ENCODE data around the gene PTPRA. TPM values are rescaled to one million over a fixed set of nuclear protein-coding genes. Genes with fewer than 3 reads are reported as not detected.

Gene PTPRA
- total RNA-seq, 6 experiments from 2014 or later, result 15.7 to 22.1 (median 18.6) TPM

DNA sequence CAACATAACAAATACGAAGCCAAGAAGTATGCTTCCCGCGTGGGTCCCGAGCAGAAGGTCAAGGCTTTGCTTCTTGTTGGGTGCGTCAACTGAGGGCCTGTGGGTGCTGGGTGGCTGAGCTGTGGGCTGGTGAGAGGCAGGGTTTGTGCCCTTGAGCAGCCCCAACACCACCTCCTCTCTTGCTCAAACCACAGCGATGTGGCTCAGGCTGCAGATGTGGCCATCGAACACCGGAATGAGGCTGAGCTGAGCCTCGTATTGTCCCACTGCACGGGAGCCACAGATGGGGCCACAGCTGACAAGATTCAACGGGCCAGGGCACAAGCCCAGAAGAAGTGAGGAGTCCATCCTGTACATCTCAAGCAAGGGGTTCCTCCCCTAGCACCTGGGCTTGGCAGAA is 7.0 kb upstream of the PTPRA start:
- Histone ChIP-seq H3K9me3 (no peaks in the 10 kb centered on the region), H3K27me3 (no peaks in the 10 kb centered on the region), H3K4me3 (no peak overlapping the region), H3K4me1 (no peaks in the 10 kb centered on the region), H3K27ac (no peak overlapping the region), H3K36me3 (peaks cover 0 to 23% (median 4%) of the 10 kb centered on the region in 4 donors)
- ATAC-seq (peak in 1 of 4 donors; percentile 30), DNase-seq (no peak)
- 100% methylated on average over 4 of the region's 11 CpGs for WGBS (ENCODE audit: insufficient coverage, low coverage, low lambda C conversion rate, missing lambda C conversion rate)
- no peak for TF ChIP-seq CTCF (IDR thresholded peaks at IDR 0.05)
- TF ChIP-seq POLR2A (IDR thresholded peaks at IDR 0.05), result no peak
- intact Hi-C loops (cut with DNase I), result loop anchor here in 1 of 2 donors (10.0 kb wide), 1 partner anchor 111 kb away; no protein-coding TSS in a partner anchor

DNA sequence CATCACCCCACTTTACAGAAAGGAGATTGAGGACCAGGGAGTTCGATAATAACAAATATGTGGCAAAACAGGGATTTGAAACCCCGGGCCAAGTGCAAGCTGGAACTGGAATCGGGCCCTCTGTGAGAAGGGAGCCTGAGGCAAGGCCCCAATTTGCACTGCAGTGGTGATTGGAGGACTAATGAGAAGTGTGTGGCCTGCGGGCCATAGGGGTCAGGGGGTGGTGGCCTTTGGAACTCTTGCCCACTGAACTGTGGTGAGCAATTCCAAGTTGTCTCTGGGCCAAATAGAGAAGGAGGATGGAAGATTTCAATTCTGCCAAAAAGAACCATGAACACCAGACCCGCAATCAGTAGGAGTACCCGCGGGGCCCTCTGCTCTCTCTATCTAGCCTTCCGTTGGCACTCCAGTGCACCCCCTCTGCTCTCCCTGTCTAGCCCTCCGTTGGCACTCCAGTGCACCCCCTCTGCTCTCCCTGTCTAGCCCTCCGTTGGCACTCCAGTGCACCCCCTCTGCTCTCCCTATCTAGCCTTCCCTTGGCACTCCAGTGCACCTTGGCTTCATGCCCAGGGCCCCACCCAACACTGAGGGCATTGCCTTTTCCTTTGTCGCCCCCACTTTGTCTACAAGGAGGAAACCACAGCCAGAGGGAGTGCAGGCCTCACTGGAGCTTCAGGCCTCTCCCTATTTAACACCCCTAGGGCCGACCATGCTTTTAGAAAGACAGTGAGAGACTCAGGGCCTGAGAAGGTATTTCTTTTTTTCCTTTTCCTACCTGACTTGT is 6.0 kb upstream of the PTPRA start:
- intact Hi-C loops (cut with DNase I), result loop anchor here in 1 of 2 donors (10.0 kb wide), 1 partner anchor 112 kb away; no protein-coding TSS in a partner anchor
- Histone ChIP-seq H3K27me3 (no peaks in the 10 kb centered on the region), H3K36me3 (peaks cover 0 to 14% (median 2%) of the 10 kb centered on the region in 4 donors), H3K4me3 (no peak overlapping the region), H3K4me1 (peaks cover 0 to 7% (median 0%) of the 10 kb centered on the region in 4 donors), H3K27ac (no peak overlapping the region), H3K9me3 (no peaks in the 10 kb centered on the region)
- WGBS (ENCODE audit: insufficient coverage, low coverage, low lambda C conversion rate, missing lambda C conversion rate), result 76% methylated on average over 8 of the region's 12 CpGs
- DNase-seq (no peak), ATAC-seq (no peak)
- TF ChIP-seq POLR2A (IDR thresholded peaks at IDR 0.05) (no peak), CTCF (IDR thresholded peaks at IDR 0.05) (no peak)

- WGBS (ENCODE audit: insufficient coverage, low coverage, low lambda C conversion rate, missing lambda C conversion rate), result 78% methylated on average over 3 of the region's 3 CpGs
- DNase-seq, result no peak
- TF ChIP-seq POLR2A (IDR thresholded peaks at IDR 0.05) (no peak), CTCF (IDR thresholded peaks at IDR 0.05) (no peak)
- Histone ChIP-seq H3K4me1 (peaks cover 0 to 15% (median 0%) of the 10 kb centered on the region in 4 donors), H3K9me3 (no peaks in the 10 kb centered on the region), H3K27me3 (no peaks in the 10 kb centered on the region), H3K27ac (no peak overlapping the region), H3K36me3 (peaks cover 0 to 8% (median 2%) of the 10 kb centered on the region in 4 donors), H3K4me3 (no peak overlapping the region)
- intact Hi-C loops (cut with DNase I), result loop anchor here in 1 of 2 donors (10.0 kb wide), 1 partner anchor 115 kb away; no protein-coding TSS in a partner anchor
- ATAC-seq, result no peak
Observed at GRCh38 chr20:2869381-2869780, 3.9 kb upstream of the PTPRA start.

DNA sequence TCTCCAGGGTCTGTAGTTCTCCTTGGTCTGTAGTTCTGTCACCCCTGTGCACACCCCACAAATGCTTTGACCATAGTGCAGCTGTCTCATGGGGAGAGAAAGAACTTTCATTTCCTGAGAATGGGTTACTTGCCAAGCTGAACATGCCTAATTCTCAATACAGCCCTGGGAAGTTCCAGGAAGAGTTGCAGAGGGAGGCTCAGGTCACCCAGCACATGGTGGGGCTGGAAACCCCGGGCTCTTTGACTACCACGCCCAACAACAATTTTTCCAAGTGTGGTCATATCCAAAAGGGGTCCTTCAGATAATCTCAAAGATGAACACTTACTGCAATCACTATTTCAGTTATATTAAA is 2.2 kb upstream of the PTPRA start:
- Histone ChIP-seq H3K27me3 (no peaks in the 10 kb centered on the region), H3K9me3 (no peaks in the 10 kb centered on the region), H3K27ac (no peak overlapping the region), H3K4me3 (no peak overlapping the region), H3K36me3 (no peaks in the 10 kb centered on the region), H3K4me1 (peaks cover 0 to 18% (median 0%) of the 10 kb centered on the region in 4 donors)
- no peak for TF ChIP-seq CTCF (IDR thresholded peaks at IDR 0.05)
- no peak for TF ChIP-seq POLR2A (IDR thresholded peaks at IDR 0.05)
- intact Hi-C loops (cut with DNase I), result no loop called here
- no peak for DNase-seq
- WGBS (ENCODE audit: insufficient coverage, low coverage, low lambda C conversion rate, missing lambda C conversion rate), result 40% methylated on average over 2 of the region's 2 CpGs
- no peak for ATAC-seq

Data from right lobe of liver (tissue), 6 donors.